ENCODE results near the gene STARD7. TPM values are rescaled to one million over a fixed set of nuclear protein-coding genes. Genes with fewer than 3 reads are reported as not detected.

Gene STARD7
- total and polyA plus RNA-seq, 7 donors, result 111 to 472 (median 184) TPM

DNA sequence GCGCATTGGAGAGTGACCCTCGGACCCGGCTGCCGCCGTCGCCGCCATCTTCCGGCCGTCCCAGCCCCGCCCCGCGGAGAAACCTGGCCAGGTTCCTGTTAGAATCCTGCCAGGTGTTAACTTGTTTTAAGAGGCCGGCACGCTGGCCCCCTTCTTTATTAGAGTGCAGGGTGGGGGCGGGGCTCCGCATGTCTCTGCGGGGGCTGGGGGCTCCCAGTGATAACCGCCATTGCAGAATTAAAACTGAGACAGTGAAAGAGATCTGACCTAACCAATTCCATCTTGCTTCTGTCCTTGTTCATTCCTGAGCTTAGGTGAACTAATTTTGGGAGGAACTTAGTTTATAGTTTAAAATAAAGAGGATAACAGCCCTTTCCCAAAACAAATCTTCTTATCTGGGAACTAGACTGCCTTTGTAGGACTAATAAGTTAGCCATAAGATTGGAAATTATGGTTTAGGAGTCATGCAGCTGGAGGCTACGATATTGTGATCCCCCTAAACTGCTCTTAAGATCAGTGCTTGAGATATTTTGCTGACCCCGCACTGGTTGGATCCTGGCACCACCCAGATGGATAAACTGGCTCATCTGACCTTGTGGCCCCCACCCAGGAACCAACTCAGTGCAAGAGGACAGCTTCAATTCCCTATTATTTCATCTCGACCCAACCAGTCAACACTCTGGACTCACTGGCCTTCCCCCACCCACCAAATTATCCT, 543 bp upstream of the STARD7 start:
- no peak for DNase-seq
- Histone ChIP-seq H3K27ac (peak overlapping the region; percentile 99), H3K27me3 (ENCODE audit: insufficient read depth in 3 of 3, low read length in 2 of 3) (no peaks in the 10 kb centered on the region), H3K9me3 (no peaks in the 10 kb centered on the region), H3K4me1 (peaks cover 27% of the 10 kb centered on the region), H3K36me3 (ENCODE audit: insufficient read depth in 1 of 2, low read depth in 1 of 2) (no peaks in the 10 kb centered on the region), H3K4me3 (peak overlapping the region; percentile 96)
- 4 to 6% (median 5%) methylated on average over 21 of the region's 21 CpGs for WGBS, 3 donors
- intact Hi-C loops (cut with DNase I), result no loop called here
- ATAC-seq, result no peak
- TF ChIP-seq, protein P1, sequence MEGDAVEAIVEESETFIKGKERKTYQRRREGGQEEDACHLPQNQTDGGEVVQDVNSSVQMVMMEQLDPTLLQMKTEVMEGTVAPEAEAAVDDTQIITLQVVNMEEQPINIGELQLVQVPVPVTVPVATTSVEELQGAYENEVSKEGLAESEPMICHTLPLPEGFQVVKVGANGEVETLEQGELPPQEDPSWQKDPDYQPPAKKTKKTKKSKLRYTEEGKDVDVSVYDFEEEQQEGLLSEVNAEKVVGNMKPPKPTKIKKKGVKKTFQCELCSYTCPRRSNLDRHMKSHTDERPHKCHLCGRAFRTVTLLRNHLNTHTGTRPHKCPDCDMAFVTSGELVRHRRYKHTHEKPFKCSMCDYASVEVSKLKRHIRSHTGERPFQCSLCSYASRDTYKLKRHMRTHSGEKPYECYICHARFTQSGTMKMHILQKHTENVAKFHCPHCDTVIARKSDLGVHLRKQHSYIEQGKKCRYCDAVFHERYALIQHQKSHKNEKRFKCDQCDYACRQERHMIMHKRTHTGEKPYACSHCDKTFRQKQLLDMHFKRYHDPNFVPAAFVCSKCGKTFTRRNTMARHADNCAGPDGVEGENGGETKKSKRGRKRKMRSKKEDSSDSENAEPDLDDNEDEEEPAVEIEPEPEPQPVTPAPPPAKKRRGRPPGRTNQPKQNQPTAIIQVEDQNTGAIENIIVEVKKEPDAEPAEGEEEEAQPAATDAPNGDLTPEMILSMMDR (IDR thresholded peaks at IDR 0.05), result no peak

DNA sequence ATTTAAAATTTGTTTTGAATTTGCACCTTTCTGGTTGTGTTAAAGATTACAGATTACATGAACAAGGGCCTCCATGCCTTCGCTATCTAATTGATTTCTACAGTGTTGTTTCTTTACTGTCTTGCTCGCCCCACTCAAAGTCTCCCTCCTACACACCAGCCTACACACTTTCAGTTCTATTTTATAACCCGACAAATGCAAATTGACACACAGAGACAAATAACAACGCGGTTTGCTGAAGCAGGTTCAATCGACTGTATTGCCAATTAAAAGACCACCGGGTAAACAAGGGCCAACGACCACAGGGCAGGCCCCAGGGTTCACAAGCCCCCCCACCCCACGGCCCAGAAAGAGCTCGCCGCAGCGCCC, 869 bp downstream of the STARD7 start:
- Histone ChIP-seq H3K9me3 (no peaks in the 10 kb centered on the region), H3K27me3 (ENCODE audit: insufficient read depth in 3 of 3, low read length in 2 of 3) (no peaks in the 10 kb centered on the region), H3K4me3 (peak overlapping the region; percentile 96), H3K36me3 (ENCODE audit: insufficient read depth in 1 of 2, low read depth in 1 of 2) (no peaks in the 10 kb centered on the region), H3K27ac (peak overlapping the region; percentile 99), H3K4me1 (peaks cover 38% of the 10 kb centered on the region)
- TF ChIP-seq, protein P1 (IDR thresholded peaks at IDR 0.05), result no peak
- DNase-seq (no peak), ATAC-seq (no peak)
- WGBS, 3 donors, result 0 to 1% (median 1%) methylated on average over 12 of the region's 12 CpGs
- intact Hi-C loops (cut with DNase I), result no loop called here

DNA sequence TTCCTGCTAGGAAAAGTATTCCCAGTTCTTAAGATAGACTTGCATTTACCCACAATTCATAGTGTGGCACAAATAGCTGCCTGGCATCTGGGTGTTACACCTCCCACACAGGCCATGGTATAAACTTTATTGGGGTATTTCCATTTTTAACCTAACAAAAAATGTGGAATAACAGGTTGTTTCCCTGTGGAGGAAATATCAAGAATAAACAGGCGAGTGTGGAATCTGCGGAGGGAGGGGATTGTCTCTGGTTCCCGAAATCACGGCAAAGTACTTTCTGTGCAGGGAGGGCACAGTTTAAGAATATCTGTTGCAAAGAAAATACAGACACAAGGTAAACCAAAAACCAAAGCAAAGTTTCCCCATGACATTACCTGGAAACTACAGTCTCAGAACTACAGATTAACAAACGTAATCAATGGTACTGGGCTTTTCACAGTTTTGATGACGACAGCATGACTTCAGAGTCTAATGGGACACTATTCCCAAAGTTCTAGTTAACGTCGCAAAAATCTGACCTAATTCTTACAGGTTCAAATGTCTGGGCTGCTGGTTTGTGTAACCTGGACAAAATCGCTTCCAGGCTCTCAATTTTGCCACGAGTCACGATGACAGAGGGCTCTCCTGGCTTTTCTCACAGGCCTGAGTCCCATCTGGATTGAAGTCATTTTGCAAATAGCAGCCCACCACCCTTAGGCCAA, 1.4 kb downstream of the STARD7 start:
- H3K4me1 ChIP-seq, result peaks cover 43% of the 10 kb centered on the region
- no peaks in the 10 kb centered on the region for H3K36me3 ChIP-seq (ENCODE audit: insufficient read depth in 1 of 2, low read depth in 1 of 2)
- peak in 1 of 4 donors; percentile 14 for ATAC-seq
- no peaks in the 10 kb centered on the region for H3K9me3 ChIP-seq
- WGBS, 3 donors, result 6 to 7% (median 6%) methylated on average over 11 of the region's 11 CpGs
- peak overlapping the region; percentile 99 for H3K27ac ChIP-seq
- no peaks in the 10 kb centered on the region for H3K27me3 ChIP-seq (ENCODE audit: insufficient read depth in 3 of 3, low read length in 2 of 3)
- intact Hi-C loops (cut with DNase I), result no loop called here
- DNase-seq, result no peak
- TF ChIP-seq, protein P1 (IDR thresholded peaks at IDR 0.05), result no peak
- H3K4me3 ChIP-seq, result peak overlapping the region; percentile 96

DNA sequence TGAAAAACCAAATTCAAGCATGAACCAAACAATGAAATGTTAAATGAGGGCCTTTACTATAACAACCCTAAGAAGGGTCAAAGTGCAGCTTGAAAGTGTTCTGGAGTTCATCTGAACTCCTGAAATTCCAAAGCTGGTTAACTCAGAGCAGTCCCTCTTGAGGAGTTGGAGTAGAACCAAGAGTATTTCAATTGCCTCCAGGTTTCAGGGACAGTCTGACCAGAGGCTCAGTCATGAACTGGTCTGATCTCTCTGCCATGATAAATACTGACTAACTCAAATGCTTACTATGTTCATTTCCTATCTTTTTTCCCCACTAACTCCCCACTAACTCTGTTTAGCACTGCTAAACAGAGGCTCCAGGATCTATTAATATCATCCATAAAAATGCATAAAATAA, 2.7 kb downstream of the STARD7 start:
- Histone ChIP-seq H3K9me3 (no peaks in the 10 kb centered on the region), H3K27ac (peak overlapping the region; percentile 99), H3K36me3 (ENCODE audit: insufficient read depth in 1 of 2, low read depth in 1 of 2) (no peaks in the 10 kb centered on the region), H3K4me3 (peak overlapping the region; percentile 96), H3K27me3 (ENCODE audit: insufficient read depth in 3 of 3, low read length in 2 of 3) (no peaks in the 10 kb centered on the region), H3K4me1 (peaks cover 56% of the 10 kb centered on the region)
- intact Hi-C loops (cut with DNase I), result loop anchor here in 1 of 2 donors (2.0 kb wide), 1 partner anchor 55 kb away; no protein-coding TSS in a partner anchor
- ATAC-seq (peak in 3 of 4 donors; percentile 18 to 36 (median 19)), DNase-seq (no peak)
- TF ChIP-seq, protein P1 (IDR thresholded peaks at IDR 0.05), result no peak

Measured in psoas muscle (tissue), 8 donors.